WERI-Rb-1 (cell line): ENCODE data around the gene AFMID.

ENCODE experiments used
- DNase-seq: peaks from one replicate; pipeline ENCODE4 v3.0.0-alpha.2; 2020
- H3K27ac ChIP-seq: fragments of 250-450 bp; sonication (Bioruptor Pico); 2 replicates; pipeline ENCODE4 v1.5.1; 2020; ENCODE audit warnings: mild to moderate bottlenecking, moderate library complexity
- H3K27me3 ChIP-seq: fragments of 250-450 bp; sonication (Bioruptor Pico); 2 replicates; pipeline ENCODE4 v1.5.1; 2021; ENCODE audit warnings: mild to moderate bottlenecking, low read depth, moderate library complexity; ENCODE audit not compliant: insufficient read depth, severe bottlenecking
- H3K36me3 ChIP-seq: fragments of 250-450 bp; sonication (Bioruptor Pico); 2 replicates; pipeline ENCODE4 v1.5.1; 2020; ENCODE audit warnings: mild to moderate bottlenecking, moderate library complexity
- H3K4me3 ChIP-seq: 2 replicates; pipeline ENCODE4 v1.5.1; 2011; ENCODE audit warnings: low read depth, mild to moderate bottlenecking, control low read depth, low read length
- H3K9me3 ChIP-seq: fragments of 250-450 bp; sonication (Bioruptor Pico); 2 replicates; pipeline ENCODE4 v1.5.1; 2021; ENCODE audit warnings: mild to moderate bottlenecking, moderate library complexity; ENCODE audit not compliant: severe bottlenecking
- CTCF ChIP-seq: IDR thresholded peaks from 2 replicates; pipeline ENCODE4 v1.5.1; 2011; ENCODE audit warnings: low read depth, mild to moderate bottlenecking, control low read depth, inconsistent platforms, low read length

AFMID gene

GRCh38 chr17:78202666-78203065 is 15.5 kb downstream of the AFMID start:
- no peaks in the 10 kb centered on the region for H3K27me3 ChIP-seq
- no peak overlapping the region for H3K4me3 ChIP-seq
- H3K27ac ChIP-seq, result no peak overlapping the region
- TF ChIP-seq CTCF, result no peak
- no peaks in the 10 kb centered on the region for H3K9me3 ChIP-seq
- H3K36me3 ChIP-seq, result peaks cover 33% of the 10 kb centered on the region
- DNase-seq, result no peak

GRCh38 chr17:78204387-78205123 is 17.4 kb downstream of the AFMID start:
- Histone ChIP-seq H3K9me3 (no peaks in the 10 kb centered on the region), H3K4me3 (no peak overlapping the region), H3K27me3 (no peaks in the 10 kb centered on the region), H3K36me3 (peaks cover 27% of the 10 kb centered on the region), H3K27ac (no peak overlapping the region)
- no peak for DNase-seq
- TF ChIP-seq CTCF, result no peak

GRCh38 chr17:78205124-78205775 is 18.1 kb downstream of the AFMID start:
- TF ChIP-seq CTCF, result no peak
- Histone ChIP-seq H3K9me3 (no peaks in the 10 kb centered on the region), H3K4me3 (no peak overlapping the region), H3K36me3 (peaks cover 27% of the 10 kb centered on the region), H3K27ac (no peak overlapping the region), H3K27me3 (no peaks in the 10 kb centered on the region)
- DNase-seq, result no peak

GRCh38 chr17:78206298-78206697 is 19.1 kb downstream of the AFMID start:
- Histone ChIP-seq H3K27me3 (no peaks in the 10 kb centered on the region), H3K36me3 (peaks cover 24% of the 10 kb centered on the region), H3K27ac (no peak overlapping the region), H3K9me3 (no peaks in the 10 kb centered on the region), H3K4me3 (no peak overlapping the region)
- no peak for DNase-seq
- TF ChIP-seq CTCF, result peak; percentile 25; the same call in 1 of the 2 replicates

- H3K36me3 ChIP-seq, result peaks cover 21% of the 10 kb centered on the region
- DNase-seq, result no peak
- no peak overlapping the region for H3K27ac ChIP-seq
- no peaks in the 10 kb centered on the region for H3K27me3 ChIP-seq
- no peaks in the 10 kb centered on the region for H3K9me3 ChIP-seq
- TF ChIP-seq CTCF, result no peak
- no peak overlapping the region for H3K4me3 ChIP-seq
Measured at GRCh38 chr17:78208486-78208885, 21.3 kb downstream of the AFMID start.
